SKM-1 treated with dmso at 0.1 percent for 144 hours (cell line): Measurements from ENCODE around the gene ST3GAL4.
"Not testable (repeated sequence)": the region's sequence is repeated elsewhere in the genome, so short reads cannot be mapped to it uniquely, and the experiment has no call there.

ENCODE experiments used
- DNase-seq: peaks from one replicate; lab custom pipeline; 2025; ENCODE audit not compliant: unreplicated experiment; lab: John Stamatoyannopoulos, UW

The ST3GAL4 gene

GRCh38 chr11:126384449-126385070 lies 29.1 kb downstream of the ST3GAL4 start:
- DNase-seq, result no peak

GRCh38 chr11:126385991-126386728 lies 30.7 kb downstream of the ST3GAL4 start:
- no peak for DNase-seq

GRCh38 chr11:126386729-126387071 lies 31.2 kb downstream of the ST3GAL4 start:
- peak; percentile 69 for DNase-seq

GRCh38 chr11:126387857-126388256 lies 32.4 kb downstream of the ST3GAL4 start:
- DNase-seq, result no peak

GRCh38 chr11:126390272-126390867 lies 34.9 kb downstream of the ST3GAL4 start:
- no peak for DNase-seq

GRCh38 chr11:126391286-126391954 lies 35.9 kb downstream of the ST3GAL4 start:
- DNase-seq, result no peak

- DNase-seq, result peak; percentile 72
Measured at GRCh38 chr11:126391970-126392632, 36.6 kb downstream of the ST3GAL4 start.

GRCh38 chr11:126392633-126393013 lies 37.1 kb downstream of the ST3GAL4 start:
- peak; percentile 64 for DNase-seq

- no peak for DNase-seq
Measured at GRCh38 chr11:126393143-126393542, 37.7 kb downstream of the ST3GAL4 start.

GRCh38 chr11:126394036-126394435 lies 38.5 kb downstream of the ST3GAL4 start:
- DNase-seq, result no peak

GRCh38 chr11:126394634-126395072 lies 39.2 kb downstream of the ST3GAL4 start:
- not testable (repeated sequence) for DNase-seq

GRCh38 chr11:126395784-126396183 lies 40.3 kb downstream of the ST3GAL4 start:
- not testable (repeated sequence) for DNase-seq

- DNase-seq, result not testable (repeated sequence)
Measured at GRCh38 chr11:126396266-126396665, 40.8 kb downstream of the ST3GAL4 start.

- no peak for DNase-seq
Measured at GRCh38 chr11:126396965-126397364, 41.5 kb downstream of the ST3GAL4 start.

- DNase-seq, result no peak
Measured at GRCh38 chr11:126398296-126398695, 42.8 kb downstream of the ST3GAL4 start.

- DNase-seq, result no peak
Measured at GRCh38 chr11:126398721-126399120, 43.2 kb downstream of the ST3GAL4 start.

- DNase-seq, result no peak
Measured at GRCh38 chr11:126400019-126400418, 44.5 kb downstream of the ST3GAL4 start.

GRCh38 chr11:126400479-126400878 lies 45.0 kb downstream of the ST3GAL4 start:
- DNase-seq, result no peak

GRCh38 chr11:126403022-126403581 lies 47.6 kb downstream of the ST3GAL4 start:
- no peak for DNase-seq

- DNase-seq, result no peak
Measured at GRCh38 chr11:126403658-126404057, 48.2 kb downstream of the ST3GAL4 start.

- DNase-seq, result no peak
Measured at GRCh38 chr11:126404367-126404766, 48.9 kb downstream of the ST3GAL4 start.
